HG02943 (cell line): ENCODE measurements around the gene CBX6.

Source experiments
- ATAC-seq: cut with Tn5 transposase; IDR thresholded peaks from one replicate; pipeline ENCODE4 v1.9.1; 2021; ENCODE audit warnings: mild to moderate bottlenecking, low read depth, moderate library complexity; ENCODE audit not compliant: unreplicated experiment

Gene CBX6

GRCh38 chr22:38843201-38843656, 28.8 kb downstream of the CBX6 start:
- ATAC-seq = no peak

- ATAC-seq = no peak
Observed at GRCh38 chr22:38842512-38843200, 29.4 kb downstream of the CBX6 start.

GRCh38 chr22:38841635-38842034, 30.4 kb downstream of the CBX6 start:
- no peak for ATAC-seq

DNA sequence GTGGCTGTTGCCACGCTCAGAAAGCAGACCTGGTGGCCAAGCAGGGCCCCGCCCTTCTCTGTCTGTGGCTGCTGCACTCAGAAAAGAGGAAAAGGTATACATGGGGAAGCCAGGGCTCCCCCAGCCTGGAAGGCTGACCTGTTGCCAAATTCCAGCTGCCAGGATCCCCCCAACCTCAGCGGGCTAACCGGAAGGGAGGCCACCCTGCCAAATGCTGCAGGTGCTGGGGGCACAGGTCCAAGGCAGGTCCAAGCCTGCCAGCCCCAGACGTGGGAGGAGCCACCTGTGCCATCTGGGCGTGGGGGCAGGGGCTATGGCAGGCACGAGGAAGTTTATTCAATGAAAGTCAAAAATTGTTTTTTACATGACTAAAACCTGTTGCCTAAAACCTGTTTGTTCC, 30.8 kb downstream of the CBX6 start:
- ATAC-seq = no peak

DNA sequence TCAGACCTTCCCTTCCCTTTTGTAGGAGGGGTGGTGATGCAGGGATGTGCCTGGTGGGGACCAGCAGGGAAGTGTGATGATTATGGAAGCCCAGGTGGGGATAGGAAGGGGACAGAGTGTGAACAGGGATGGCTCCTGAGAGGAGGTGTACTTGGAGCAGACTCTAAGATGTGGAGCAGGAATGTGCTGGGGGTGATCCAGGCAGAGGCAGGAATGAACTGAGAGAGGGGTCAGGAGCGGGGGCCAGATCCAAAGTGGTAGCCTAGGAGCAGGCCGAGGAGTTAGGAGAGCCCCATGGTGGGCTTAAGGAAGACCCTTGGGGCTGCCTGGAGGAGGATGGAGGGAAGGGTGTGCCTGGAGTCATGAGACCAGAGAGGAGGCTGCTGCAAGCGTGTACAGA, 31.9 kb downstream of the CBX6 start:
- no peak for ATAC-seq

- ATAC-seq = no peak
Observed at GRCh38 chr22:38839686-38840085, 32.3 kb downstream of the CBX6 start.

GRCh38 chr22:38837414-38837928, 34.5 kb downstream of the CBX6 start:
- no peak for ATAC-seq

DNA sequence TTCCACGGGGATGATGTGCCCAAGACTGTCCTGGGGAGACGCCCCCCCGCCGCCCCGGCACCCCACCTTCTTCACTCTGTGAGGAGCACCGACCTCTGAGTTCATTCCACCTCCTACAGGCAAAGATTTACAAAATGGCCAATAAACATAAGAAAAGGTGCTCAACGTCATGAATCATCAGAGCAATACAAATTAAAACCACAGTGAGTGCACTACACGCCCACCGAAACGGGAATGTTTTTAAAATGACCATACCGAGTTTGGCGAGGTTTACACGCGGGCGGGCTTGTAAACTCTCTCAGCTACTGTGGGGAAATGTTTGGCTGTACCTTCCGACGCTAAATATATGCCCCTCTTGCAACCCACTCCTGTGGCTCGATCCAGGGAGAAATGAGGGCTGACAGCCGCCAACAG, 36.1 kb downstream of the CBX6 start:
- ATAC-seq = no peak

DNA sequence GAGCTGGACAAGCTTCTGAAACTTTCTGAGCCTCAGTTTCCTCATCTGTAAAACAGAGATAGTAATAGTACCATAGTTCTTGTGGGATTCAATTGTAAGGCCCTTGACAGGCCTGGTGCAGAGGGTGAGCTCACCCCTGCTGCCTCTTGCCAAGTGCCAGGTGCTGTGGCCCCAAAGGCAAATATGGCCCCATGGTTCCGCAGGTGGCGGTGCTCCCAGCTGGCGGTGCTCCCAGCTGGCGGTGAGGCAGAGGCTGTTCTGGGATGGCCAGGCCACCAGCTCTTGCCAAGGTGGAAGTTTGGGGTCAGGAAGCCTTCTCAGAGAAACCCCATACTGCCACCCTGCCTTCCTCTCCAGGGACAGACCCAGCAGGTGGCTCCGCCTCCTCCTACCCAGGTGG, 37.0 kb downstream of the CBX6 start:
- ATAC-seq = no peak

- ATAC-seq = no peak
Observed at GRCh38 chr22:38834215-38834953, 37.6 kb downstream of the CBX6 start.

- no peak for ATAC-seq
Observed at GRCh38 chr22:38833061-38833460, 39.0 kb downstream of the CBX6 start.

DNA sequence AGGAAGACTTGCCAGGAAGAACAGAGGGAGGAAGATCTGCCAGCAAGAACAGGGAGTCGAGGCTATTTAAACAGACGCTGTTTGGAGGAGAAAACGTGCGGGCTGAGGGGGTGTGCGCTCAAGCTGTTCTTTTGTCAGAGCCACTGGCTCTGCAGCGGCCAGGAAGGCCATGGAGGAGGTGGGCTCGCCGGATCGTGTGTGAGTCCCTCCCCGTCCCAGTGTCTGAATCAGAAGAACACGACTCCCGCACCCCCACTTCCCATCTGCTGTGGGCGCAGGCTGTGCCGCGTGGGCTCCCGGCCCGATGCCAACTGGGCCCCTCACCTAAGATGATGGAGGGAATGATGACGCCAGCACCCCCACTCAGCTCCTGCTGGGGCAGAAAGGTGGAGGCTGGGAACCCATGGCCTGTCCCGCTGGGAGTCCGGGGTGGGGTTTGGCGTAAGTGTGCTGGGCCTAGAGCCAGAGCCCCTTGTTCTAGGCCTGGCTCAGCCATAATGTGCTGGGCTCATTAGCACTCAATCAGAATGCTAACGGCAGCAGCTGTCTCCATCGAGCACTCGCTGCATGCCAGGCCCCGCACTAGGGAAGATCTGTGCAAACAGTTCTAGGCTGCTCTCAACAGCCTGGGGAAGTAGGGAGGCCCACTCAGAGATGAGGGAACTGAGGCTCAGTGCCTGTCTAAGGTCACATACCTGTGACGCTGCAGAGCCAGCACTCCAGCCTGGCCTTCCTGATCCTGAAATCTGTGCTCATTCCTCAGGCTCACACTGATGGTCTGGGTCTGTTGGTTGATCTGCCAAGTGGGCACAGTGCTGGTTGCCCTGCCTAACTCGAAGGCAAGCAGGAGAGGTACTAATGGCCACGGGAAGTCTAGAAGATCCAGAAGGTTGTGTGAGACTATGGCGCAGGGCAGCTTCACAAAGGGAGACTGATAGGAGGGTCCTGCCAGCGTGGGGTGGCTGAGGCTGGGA, 39.7 kb downstream of the CBX6 start:
- no peak for ATAC-seq

- no peak for ATAC-seq
Observed at GRCh38 chr22:38831166-38831945, 40.7 kb downstream of the CBX6 start.

- no peak for ATAC-seq
Observed at GRCh38 chr22:38830845-38831108, 41.2 kb downstream of the CBX6 start.

- ATAC-seq = no peak
Observed at GRCh38 chr22:38830026-38830844, 41.8 kb downstream of the CBX6 start.

GRCh38 chr22:38829485-38829884, 42.5 kb downstream of the CBX6 start:
- ATAC-seq = no peak

GRCh38 chr22:38828616-38829205, 43.3 kb downstream of the CBX6 start:
- ATAC-seq = no peak

GRCh38 chr22:38828191-38828590, 43.8 kb downstream of the CBX6 start:
- no peak for ATAC-seq

- no peak for ATAC-seq
Observed at GRCh38 chr22:38827510-38827909, 44.5 kb downstream of the CBX6 start.
